Duodenal mucosa (tissue), 2 donors: Measurements from ENCODE around the gene ARF5.

Experiments used
- H3K27ac ChIP-seq: one replicate; pipeline ENCODE4 v1.7.0; 2013; ENCODE audit warnings: low read depth, low read length
- H3K27me3 ChIP-seq, 2 donors: one replicate each; pipeline ENCODE4 v1.7.0; 2013; ENCODE audit warnings: low read length in 2 of 2, control low read depth in 1 of 2; ENCODE audit not compliant: insufficient read depth in 2 of 2, control insufficient read depth in 1 of 2
- H3K36me3 ChIP-seq, 2 donors: one replicate each; pipeline ENCODE4 v1.7.0; 2013; ENCODE audit warnings: low read length in 2 of 2, control low read depth in 1 of 2; ENCODE audit not compliant: insufficient read depth in 2 of 2, control insufficient read depth in 1 of 2
- H3K4me1 ChIP-seq, 2 donors: one replicate each; pipeline ENCODE4 v1.7.0; 2013; ENCODE audit warnings: low read length in 2 of 2, control low read depth in 1 of 2; ENCODE audit not compliant: insufficient read depth in 2 of 2, control insufficient read depth in 1 of 2
- H3K4me3 ChIP-seq, 2 donors: one replicate each; pipeline ENCODE4 v1.7.0; 2013; ENCODE audit warnings: low read length in 2 of 2, low read depth in 1 of 2
- H3K9ac ChIP-seq, 2 donors: one replicate each; pipeline ENCODE4 v1.7.0; 2013; ENCODE audit warnings: low read length in 2 of 2, low read depth in 1 of 2
- H3K9me3 ChIP-seq, 2 donors: one replicate each; pipeline ENCODE4 v1.7.0; 2013; ENCODE audit warnings: low read length in 2 of 2, control low read depth in 1 of 2; ENCODE audit not compliant: control insufficient read depth in 1 of 2

The ARF5 gene

DNA sequence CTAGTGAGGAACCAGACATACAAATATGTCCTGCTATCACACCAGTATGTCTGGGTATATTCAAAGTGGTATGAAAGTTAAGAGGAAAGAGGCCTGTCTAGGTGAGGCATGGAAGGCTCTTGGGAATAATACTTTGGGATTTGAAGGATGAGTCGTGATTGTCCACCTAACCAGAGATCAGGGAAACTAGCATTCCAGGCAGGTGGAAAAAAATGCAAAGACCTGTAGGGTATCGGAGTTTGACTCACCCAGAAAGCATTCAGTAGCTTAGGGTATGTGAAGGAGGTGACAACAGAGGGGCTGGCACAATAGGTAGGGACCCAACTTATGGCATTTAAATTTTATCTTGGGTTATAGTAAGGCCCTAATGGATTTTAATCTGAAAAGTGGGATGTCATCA, 1.9 kb upstream of the ARF5 start:
- Histone ChIP-seq H3K9me3 (no peaks in the 10 kb centered on the region), H3K27ac (no peak overlapping the region), H3K36me3 (peaks cover 20 to 34% of the 10 kb centered on the region in 2 donors), H3K27me3 (no peaks in the 10 kb centered on the region), H3K9ac (no peak overlapping the region), H3K4me3 (peak overlapping the region in 1 of 2 donors; percentile 81), H3K4me1 (peaks cover 31 to 53% of the 10 kb centered on the region in 2 donors)

DNA sequence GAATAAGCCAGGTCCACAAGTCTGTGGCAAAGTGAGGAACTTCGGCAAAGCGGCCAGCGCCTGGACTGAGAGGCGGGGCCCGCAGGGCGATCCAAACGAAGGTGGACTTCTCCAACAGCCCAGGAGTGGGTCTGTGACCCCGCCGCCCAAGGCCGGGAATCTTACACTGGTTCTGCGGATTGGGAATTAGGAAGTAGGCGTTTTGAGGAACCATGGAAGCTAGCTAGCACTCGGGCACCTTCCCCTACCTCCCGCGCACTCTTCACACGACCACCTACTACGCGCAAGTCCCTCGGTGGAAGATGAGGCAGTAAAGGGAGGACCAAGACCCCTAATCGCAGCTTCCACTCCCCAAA, 570 bp upstream of the ARF5 start:
- Histone ChIP-seq H3K27ac (peak overlapping the region; percentile 60), H3K4me1 (peaks cover 28 to 46% of the 10 kb centered on the region in 2 donors), H3K9ac (peak overlapping the region; percentile 85), H3K4me3 (peak overlapping the region; percentile 86 to 91), H3K36me3 (peaks cover 13 to 28% of the 10 kb centered on the region in 2 donors), H3K9me3 (no peaks in the 10 kb centered on the region), H3K27me3 (no peaks in the 10 kb centered on the region)

DNA sequence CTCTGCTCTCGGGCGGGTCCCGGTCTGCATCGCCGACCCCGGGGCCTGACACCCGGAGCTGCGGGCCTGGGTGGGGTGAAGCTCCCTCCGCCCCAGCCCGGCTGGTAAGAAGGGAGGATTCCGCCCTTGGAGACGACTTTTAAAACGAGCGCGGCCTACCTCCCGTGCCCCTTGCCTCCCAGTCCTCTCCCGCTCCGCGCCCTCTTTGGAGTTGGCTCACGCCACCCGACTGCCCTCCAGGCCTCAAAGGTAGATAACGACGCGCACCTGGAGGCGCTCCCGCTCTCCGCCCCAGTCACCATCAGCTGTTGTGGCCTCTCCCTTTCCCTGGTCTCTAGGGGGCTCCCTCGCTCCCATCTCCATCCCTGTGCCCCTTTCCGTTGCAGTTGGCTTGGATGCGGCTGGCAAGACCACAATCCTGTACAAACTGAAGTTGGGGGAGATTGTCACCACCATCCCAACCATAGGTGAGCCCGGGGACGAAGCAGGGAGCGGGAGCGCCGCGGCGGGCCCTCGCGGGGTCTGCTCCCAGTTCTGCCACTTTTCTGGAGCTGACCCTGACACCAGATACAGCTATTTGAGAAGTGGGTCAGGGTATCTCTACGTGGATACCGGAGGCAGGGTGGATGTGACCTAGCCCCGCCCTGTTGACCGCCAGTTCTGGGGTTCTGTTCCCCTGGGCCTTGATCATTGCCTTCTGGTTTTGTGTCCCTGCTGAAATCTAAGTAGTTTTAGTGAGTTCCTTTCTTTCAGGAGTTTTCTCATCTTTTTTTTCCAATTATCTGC, 679 bp downstream of the ARF5 start:
- Histone ChIP-seq H3K9me3 (no peaks in the 10 kb centered on the region), H3K4me3 (peak overlapping the region; percentile 86 to 91), H3K4me1 (peaks cover 20 to 35% of the 10 kb centered on the region in 2 donors), H3K9ac (peak overlapping the region; percentile 85 to 91), H3K36me3 (peaks cover 13 to 17% of the 10 kb centered on the region in 2 donors), H3K27me3 (no peaks in the 10 kb centered on the region), H3K27ac (peak overlapping the region; percentile 70)

DNA sequence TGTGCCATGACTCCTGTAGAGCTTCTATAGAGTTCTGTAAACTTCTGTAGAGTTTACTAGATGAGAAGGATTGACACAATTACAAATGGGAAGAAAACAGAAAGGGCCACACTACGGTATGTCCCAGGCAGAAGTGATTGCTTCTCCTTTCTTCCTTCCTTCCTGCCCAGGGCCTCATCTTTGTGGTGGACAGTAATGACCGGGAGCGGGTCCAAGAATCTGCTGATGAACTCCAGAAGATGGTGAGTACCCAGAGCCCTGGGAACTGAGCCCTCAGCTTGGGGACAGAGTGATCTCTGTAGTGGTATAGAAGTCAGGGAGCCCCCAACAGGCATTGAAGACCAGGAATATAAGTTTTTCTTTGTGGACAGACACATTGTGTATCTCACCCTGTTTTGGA, 1.7 kb downstream of the ARF5 start:
- Histone ChIP-seq H3K27me3 (no peaks in the 10 kb centered on the region), H3K9ac (no peak overlapping the region), H3K9me3 (no peaks in the 10 kb centered on the region), H3K4me1 (peaks cover 23 to 27% of the 10 kb centered on the region in 2 donors), H3K4me3 (no peak overlapping the region), H3K27ac (no peak overlapping the region), H3K36me3 (peaks cover 13 to 17% of the 10 kb centered on the region in 2 donors)

DNA sequence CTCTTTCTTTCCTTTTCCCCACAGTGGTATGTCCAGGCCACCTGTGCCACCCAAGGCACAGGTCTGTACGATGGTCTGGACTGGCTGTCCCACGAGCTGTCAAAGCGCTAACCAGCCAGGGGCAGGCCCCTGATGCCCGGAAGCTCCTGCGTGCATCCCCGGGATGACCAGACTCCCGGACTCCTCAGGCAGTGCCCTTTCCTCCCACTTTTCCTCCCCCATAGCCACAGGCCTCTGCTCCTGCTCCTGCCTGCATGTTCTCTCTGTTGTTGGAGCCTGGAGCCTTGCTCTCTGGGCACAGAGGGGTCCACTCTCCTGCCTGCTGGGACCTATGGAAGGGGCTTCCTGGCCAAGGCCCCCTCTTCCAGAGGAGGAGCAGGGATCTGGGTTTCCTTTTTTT, 3.0 kb downstream of the ARF5 start:
- no peaks in the 10 kb centered on the region for H3K27me3 ChIP-seq
- peaks cover 19% of the 10 kb centered on the region in 2 donors for H3K4me1 ChIP-seq
- no peak overlapping the region for H3K27ac ChIP-seq
- peaks cover 13 to 17% of the 10 kb centered on the region in 2 donors for H3K36me3 ChIP-seq
- no peak overlapping the region for H3K9ac ChIP-seq
- no peaks in the 10 kb centered on the region for H3K9me3 ChIP-seq
- no peak overlapping the region for H3K4me3 ChIP-seq

DNA sequence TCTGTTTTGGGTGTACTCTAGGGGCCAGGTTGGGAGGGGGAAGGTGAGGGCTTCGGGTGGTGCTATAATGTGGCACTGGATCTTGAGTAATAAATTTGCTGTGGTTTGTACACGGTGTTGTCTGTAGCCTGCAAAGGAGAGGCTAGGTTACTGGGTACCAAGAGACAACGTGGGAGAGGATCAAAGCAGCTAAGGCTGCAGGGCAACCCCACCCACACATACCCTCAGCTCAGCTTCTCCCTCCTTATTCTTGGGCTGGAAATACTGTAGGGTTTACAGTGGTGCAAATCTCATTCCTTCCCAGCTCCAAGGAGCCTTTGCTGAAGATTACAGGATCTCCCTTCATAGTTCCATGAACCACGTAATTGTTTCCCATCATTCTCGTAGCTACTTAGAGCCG, 3.4 kb downstream of the ARF5 start:
- H3K9ac ChIP-seq = no peak overlapping the region
- H3K4me1 ChIP-seq = peaks cover 19% of the 10 kb centered on the region in 2 donors
- H3K36me3 ChIP-seq = peaks cover 13 to 17% of the 10 kb centered on the region in 2 donors
- H3K27ac ChIP-seq = no peak overlapping the region
- no peaks in the 10 kb centered on the region for H3K27me3 ChIP-seq
- no peak overlapping the region for H3K4me3 ChIP-seq
- H3K9me3 ChIP-seq = no peaks in the 10 kb centered on the region

DNA sequence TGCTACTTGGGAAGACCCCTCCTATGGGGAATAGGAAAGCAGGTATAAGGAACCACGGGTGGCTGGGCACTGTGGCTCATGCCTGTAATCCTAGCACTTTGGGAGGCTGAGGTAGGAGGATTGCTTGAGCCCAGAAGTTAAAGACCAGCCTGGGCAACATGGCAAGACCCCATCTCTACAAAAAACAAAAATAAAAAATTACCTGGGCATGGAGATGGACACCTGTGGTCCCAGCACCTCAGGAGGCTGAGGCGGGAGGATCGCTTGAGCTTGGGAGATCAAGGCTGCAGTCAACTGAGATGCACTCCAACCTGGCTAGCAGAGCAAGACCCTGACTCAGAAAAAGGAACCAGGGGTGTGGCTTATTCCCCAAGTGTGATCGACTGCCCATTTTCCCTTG, 4.3 kb downstream of the ARF5 start:
- Histone ChIP-seq H3K27me3 (no peaks in the 10 kb centered on the region), H3K4me1 (peaks cover 17 to 19% of the 10 kb centered on the region in 2 donors)

DNA sequence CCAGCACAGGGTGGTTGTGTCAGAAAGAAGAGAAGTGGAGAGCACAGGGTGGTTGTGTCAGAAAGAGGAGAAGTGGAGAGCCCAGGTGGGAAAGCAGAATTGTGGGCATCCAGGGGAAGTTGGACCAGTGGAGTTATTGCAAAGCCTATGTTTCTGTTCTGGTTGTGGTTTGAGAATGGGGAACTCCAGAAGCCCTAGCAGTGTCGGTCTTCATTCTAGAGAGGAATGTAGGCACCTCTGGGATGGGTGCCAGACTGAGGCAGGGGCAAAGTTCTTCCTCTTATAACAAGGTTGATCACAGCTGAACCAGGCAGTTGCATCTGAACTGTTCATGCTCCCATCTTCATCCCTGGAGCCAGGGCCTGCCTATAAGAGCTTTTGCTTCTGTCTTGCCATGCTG, 6.3 kb downstream of the ARF5 start:
- peaks cover 13 to 17% of the 10 kb centered on the region in 2 donors for H3K36me3 ChIP-seq
- peaks cover 6 to 14% of the 10 kb centered on the region in 2 donors for H3K4me1 ChIP-seq
- no peak overlapping the region for H3K4me3 ChIP-seq
- no peak overlapping the region for H3K27ac ChIP-seq
- no peaks in the 10 kb centered on the region for H3K9me3 ChIP-seq
- no peak overlapping the region for H3K9ac ChIP-seq
- no peaks in the 10 kb centered on the region for H3K27me3 ChIP-seq

More for the DNA sequence above, 4.3 kb downstream of the ARF5 start:
- Histone ChIP-seq H3K36me3 (peaks cover 13 to 17% of the 10 kb centered on the region in 2 donors), H3K4me3 (no peak overlapping the region), H3K9me3 (no peaks in the 10 kb centered on the region), H3K27ac (no peak overlapping the region), H3K9ac (no peak overlapping the region)

DNA sequence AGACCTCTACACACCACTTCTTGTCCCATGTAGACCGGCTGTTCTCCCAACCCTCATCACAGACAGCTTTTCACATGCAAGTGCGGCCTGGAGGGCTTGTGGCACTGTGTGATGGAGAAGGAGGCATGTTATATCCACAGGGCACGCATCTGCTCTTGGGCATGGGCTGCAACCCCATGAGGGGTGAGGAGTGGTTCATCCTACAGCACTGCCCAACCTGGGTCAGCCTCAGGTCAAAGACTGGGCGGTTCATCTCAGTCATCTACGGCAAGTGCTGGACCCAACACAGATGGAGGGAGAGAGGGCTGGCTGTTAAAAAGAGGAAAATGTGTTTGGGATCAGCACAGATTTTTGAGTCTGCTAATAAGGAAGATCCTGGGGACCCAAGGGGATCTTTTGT, 7.5 kb downstream of the ARF5 start:
- no peaks in the 10 kb centered on the region for H3K9me3 ChIP-seq
- H3K4me3 ChIP-seq = no peak overlapping the region
- no peak overlapping the region for H3K9ac ChIP-seq
- no peaks in the 10 kb centered on the region for H3K27me3 ChIP-seq
- no peak overlapping the region for H3K27ac ChIP-seq
- H3K4me1 ChIP-seq = peaks cover 3 to 9% of the 10 kb centered on the region in 2 donors
- peaks cover 10 to 13% of the 10 kb centered on the region in 2 donors for H3K36me3 ChIP-seq

DNA sequence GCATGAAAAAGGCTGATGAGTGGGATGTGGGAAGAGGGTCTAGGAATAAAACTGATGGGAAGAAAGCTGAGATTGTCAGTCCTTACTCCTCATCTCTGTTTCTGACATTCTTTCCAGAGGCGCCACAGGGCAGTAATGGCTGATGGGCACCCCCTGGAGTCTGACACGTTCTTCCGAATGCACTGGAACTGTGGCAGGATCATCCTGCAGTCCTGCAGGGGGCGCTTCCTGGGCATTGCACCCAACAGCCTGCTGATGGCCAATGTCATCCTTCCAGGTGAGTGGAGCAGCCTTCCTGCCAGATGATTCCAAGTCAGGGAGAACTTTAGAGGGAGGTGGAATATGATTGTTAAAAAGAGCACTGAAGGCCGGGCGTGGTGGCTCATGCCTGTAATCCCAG, 10.1 kb downstream of the ARF5 start:
- H3K4me1 ChIP-seq = peaks cover 3 to 9% of the 10 kb centered on the region in 2 donors
- H3K9ac ChIP-seq = no peak overlapping the region
- H3K36me3 ChIP-seq = no peaks in the 10 kb centered on the region
- H3K4me3 ChIP-seq = no peak overlapping the region
- no peaks in the 10 kb centered on the region for H3K27me3 ChIP-seq
- H3K9me3 ChIP-seq = no peaks in the 10 kb centered on the region
- no peak overlapping the region for H3K27ac ChIP-seq
